Fibroblast of mammary gland (primary cell): ENCODE data around the gene PRDX2.
A peak's percentile ranks its signal among the peaks of the same experiment; 100 is the strongest.

Experiments used
- DNase-seq: peaks from one replicate; pipeline ENCODE4 v3.0.0-alpha.2; 2010; ENCODE audit warnings: low read depth
- H3K4me3 ChIP-seq: 2 replicates; pipeline ENCODE4 v1.5.1; 2011; ENCODE audit warnings: low read depth, mild to moderate bottlenecking, low read length, moderate library complexity; ENCODE audit not compliant: control insufficient read depth
- TF ChIP-seq, protein P1 (sequence below): conservative IDR thresholded peaks from 2 replicates; pipeline ENCODE4 v1.5.1; 2011; ENCODE audit warnings: low read depth, low read length, inconsistent platforms; ENCODE audit not compliant: control insufficient read depth, insufficient read depth

Gene PRDX2

DNA sequence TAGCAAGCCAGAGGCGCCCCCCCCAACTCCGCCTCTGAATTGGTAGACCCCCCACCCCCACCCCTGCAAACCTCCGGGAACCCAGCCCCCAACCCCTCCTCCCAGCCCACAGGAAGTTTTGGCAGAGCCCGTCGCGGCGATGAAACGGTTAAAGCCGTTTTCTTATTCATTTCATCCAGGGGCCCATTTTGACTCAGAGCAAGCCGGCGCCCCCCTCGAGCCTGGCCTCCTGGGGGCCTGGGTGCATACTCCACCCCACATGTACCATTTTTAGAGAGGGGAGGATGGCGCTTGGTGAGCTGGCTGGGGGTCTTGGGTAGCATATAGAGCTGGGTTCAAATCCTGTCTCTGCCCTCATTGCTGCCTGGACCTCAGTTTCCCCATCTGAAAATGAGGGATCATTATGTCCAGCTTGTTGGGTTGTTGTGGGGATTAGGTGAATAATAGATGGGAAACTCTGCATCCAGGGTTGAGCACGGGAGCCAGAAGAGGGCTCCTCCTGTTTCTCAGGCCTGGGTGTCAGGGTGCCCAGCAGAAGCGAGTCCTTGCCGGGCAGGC, 18.2 kb downstream of the PRDX2 start:
- no peak overlapping the region for H3K4me3 ChIP-seq
- no peak for DNase-seq
- TF ChIP-seq, protein P1, sequence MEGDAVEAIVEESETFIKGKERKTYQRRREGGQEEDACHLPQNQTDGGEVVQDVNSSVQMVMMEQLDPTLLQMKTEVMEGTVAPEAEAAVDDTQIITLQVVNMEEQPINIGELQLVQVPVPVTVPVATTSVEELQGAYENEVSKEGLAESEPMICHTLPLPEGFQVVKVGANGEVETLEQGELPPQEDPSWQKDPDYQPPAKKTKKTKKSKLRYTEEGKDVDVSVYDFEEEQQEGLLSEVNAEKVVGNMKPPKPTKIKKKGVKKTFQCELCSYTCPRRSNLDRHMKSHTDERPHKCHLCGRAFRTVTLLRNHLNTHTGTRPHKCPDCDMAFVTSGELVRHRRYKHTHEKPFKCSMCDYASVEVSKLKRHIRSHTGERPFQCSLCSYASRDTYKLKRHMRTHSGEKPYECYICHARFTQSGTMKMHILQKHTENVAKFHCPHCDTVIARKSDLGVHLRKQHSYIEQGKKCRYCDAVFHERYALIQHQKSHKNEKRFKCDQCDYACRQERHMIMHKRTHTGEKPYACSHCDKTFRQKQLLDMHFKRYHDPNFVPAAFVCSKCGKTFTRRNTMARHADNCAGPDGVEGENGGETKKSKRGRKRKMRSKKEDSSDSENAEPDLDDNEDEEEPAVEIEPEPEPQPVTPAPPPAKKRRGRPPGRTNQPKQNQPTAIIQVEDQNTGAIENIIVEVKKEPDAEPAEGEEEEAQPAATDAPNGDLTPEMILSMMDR = no peak

DNA sequence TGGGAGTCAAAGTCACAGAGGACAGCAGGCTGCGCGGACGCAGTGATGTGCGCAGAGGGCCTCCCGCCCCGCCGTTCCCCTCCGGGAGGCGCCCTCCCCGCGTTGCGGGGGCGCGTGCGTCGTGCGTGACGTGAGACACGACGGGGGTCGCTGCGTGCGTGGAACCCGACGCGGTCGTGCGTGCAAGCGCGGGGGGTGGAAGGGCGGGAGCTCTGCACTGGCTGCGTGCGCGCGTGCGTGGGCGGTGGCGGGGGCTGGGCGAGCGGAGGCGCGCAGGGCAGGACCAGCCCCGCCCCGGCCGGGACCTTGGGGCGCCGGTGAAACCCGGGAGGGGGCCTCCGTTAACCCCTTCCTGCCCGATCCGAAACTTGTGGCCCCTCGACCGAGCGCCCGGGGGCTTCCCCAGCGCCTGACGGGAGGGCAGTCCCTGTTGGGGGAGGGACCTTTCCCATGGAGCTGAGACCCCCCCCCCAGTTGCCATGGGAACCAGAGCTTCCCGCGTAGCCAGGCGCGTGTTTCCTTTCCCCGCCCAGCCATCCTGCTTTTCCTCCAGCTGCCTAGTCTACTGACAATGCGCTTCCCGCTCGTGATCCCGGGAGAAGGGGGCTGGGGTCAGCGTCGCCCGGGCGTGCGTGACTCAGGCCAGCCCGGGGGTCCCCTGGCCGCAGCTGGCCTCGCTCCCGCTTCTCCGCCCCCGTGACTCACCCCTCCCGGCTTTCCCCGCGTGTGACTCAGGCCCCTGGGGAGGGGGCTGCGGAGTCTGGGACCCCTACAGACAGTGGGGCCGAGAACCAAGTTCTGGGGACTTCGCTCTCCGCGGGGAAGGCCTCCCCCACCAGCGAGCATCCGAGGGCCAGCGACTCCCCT, 18.9 kb downstream of the PRDX2 start:
- TF ChIP-seq, protein P1 = no peak

DNA sequence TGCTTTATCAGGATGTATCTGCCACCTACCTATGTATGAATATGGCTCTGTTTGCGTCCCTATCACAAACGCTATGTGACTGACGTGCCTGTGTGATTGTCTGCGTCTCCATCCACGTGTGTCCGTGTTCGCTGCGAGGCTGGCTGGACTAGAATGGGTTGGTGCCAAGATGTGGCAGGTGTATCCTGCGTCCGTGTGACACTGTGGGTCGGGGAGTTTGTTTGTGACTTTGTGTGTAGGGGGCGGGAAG, 19.5 kb downstream of the PRDX2 start:
- DNase-seq = no peak
- H3K4me3 ChIP-seq = peak overlapping the region; percentile 37
- TF ChIP-seq, protein P1 = no peak

More for the DNA sequence above, 18.9 kb downstream of the PRDX2 start:
- DNase-seq = peak; percentile 82
- peak overlapping the region; percentile 48 for H3K4me3 ChIP-seq

DNA sequence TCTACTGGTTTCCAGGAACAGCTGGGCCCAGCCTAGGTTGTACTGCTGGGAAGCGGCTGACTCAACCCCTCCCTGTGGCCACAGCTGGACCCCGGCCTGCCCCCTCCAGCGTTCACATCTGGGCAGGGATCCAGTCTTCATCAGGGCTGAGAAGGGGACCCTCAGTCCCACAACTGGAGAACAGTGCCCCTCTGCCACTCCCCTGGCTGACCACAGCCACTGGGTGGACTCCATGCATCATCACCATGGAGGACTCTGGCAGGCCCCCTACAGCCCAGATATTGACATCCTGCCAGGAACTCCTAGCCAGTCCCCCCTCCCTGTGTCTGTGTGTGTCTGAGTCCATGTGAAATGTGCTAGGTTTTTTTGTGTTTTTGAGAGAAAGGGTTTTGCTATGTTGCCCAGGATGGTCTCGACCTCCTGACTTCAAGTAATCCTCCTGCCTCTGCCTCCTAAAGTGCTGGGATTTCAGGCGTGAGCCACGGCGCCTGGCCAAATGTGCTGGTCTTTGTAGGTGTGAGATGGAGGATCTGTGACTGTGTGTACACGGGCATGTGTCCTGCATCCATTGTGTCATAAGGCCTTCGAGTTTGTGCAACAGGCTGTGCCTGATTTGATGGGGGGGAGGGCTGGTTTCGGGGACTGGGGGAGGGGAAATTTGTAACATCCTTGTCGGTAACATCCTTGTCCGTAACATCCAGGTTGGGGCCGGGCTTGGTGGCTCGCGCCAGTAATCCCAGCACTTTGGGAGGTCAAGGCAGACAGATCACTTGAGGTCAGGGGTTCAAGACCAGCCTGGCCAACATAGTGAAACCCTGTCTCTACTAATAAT, 22.2 kb downstream of the PRDX2 start:
- peak; percentile 93 for DNase-seq
- H3K4me3 ChIP-seq = peak overlapping the region; percentile 71
- TF ChIP-seq, protein P1 = no peak

DNA sequence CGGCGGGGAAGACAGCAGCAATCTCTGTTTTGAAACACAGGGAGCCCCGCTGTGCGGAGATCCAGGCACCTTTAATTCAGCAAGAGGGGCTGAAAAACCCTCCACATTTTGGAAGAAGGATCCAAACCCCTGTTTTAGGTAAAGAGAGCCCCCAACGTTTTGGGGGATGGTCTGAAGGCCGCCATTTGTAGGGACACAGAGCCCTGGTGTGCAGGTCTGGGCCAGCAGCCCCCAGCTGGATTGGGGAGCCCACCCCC, 22.8 kb downstream of the PRDX2 start:
- no peak for DNase-seq
- TF ChIP-seq, protein P1 = no peak
- peak overlapping the region; percentile 71 for H3K4me3 ChIP-seq

GRCh38 chr19:12778017-12778904, 23.3 kb downstream of the PRDX2 start:
- peak; percentile 76 for DNase-seq

More at GRCh38 chr19:12778017-12778904, 23.3 kb downstream of the PRDX2 start:
- TF ChIP-seq, protein P1 = no peak
- H3K4me3 ChIP-seq = peak overlapping the region; percentile 71
